Measurements from ENCODE around the gene LAMA4. TPM values are rescaled to one million over a fixed set of nuclear protein-coding genes. Genes with fewer than 3 reads are reported as not detected.

Gene LAMA4
- polyA plus RNA-seq, 1 donor from 2014 or later = 0.69 TPM

DNA sequence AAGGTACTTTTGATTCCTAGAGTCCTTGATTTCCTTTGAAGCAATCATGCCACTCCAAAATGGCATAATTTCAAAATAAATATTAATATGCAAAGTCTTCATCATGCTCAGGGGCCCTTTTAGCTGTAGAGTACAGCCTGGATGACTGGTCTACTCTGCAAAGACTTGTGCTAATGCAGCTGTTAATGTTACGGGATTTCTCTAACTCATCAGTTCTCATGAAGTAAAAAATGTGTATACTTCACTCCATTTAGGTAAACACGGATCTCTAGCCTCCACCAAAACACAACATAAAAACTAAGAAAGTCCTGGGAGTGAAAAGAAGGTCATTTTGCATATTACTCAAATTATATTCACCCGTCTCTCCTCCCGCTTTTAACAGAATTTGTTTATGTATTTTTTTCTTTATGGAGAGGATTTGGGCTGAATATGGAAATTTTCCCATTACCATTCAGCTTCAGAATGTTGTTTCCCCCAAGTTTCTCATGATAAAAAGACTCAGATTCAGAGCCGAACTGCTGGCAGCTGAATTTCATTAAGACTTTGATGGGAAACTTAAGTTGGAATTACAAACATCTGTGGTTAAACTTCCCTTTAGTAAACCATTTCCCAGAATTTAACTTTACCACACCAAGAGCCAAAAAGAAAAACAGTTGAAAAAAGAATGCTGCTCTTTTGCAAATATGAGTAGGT is 8.7 kb downstream of the LAMA4 start:
- Histone ChIP-seq H3K36me3 (ENCODE audit: insufficient read depth, low read length) (no peaks in the 10 kb centered on the region), H3K4me2 (ENCODE audit: low read length) (no peak overlapping the region), H3F3A (ENCODE audit: insufficient read depth, low read length, poor library complexity, severe bottlenecking) (no peaks in the 10 kb centered on the region), H4K20me1 (ENCODE audit: insufficient read depth) (no peaks in the 10 kb centered on the region), H3K9me3 (ENCODE audit: low read length) (no peaks in the 10 kb centered on the region), H3K9me2 (ENCODE audit: insufficient read depth, low read length) (no peaks in the 10 kb centered on the region), H3K79me2 (replicated peaks; ENCODE audit: insufficient read depth, low read length) (no peaks in the 10 kb centered on the region), H2AFZ (ENCODE audit: low read depth, low read length) (no peak overlapping the region), H3K9ac (ENCODE audit: low read length) (no peak overlapping the region), H3K27me3 (ENCODE audit: insufficient read depth, low read depth, low read length) (no peaks in the 10 kb centered on the region), H3K27ac (ENCODE audit: low read length) (no peak overlapping the region), H3K4me3 (ENCODE audit: low read length) (no peak overlapping the region)
- TF ChIP-seq TAF1 (IDR thresholded peaks at IDR 0.05; ENCODE audit: low read depth) (no peak), EZH2 (IDR thresholded peaks at IDR 0.05; ENCODE audit: borderline replicate concordance, insufficient read depth, low read length, poor library complexity, severe bottlenecking) (no peak), SMC3 (conservative IDR thresholded peaks at IDR 0.05; ENCODE audit: poor library complexity) (no peak), CTCF (IDR thresholded peaks at IDR 0.05; ENCODE audit: poor library complexity, severe bottlenecking) (no peak), RAD21 (conservative IDR thresholded peaks at IDR 0.05) (no peak), MXI1 (conservative IDR thresholded peaks at IDR 0.05; ENCODE audit: poor library complexity, severe bottlenecking) (no peak), POLR2AphosphoS5 (IDR thresholded peaks at IDR 0.05) (no peak), EP300 (conservative IDR thresholded peaks at IDR 0.05; ENCODE audit: poor library complexity, severe bottlenecking) (no peak)
- TF ChIP-seq, protein P1, sequence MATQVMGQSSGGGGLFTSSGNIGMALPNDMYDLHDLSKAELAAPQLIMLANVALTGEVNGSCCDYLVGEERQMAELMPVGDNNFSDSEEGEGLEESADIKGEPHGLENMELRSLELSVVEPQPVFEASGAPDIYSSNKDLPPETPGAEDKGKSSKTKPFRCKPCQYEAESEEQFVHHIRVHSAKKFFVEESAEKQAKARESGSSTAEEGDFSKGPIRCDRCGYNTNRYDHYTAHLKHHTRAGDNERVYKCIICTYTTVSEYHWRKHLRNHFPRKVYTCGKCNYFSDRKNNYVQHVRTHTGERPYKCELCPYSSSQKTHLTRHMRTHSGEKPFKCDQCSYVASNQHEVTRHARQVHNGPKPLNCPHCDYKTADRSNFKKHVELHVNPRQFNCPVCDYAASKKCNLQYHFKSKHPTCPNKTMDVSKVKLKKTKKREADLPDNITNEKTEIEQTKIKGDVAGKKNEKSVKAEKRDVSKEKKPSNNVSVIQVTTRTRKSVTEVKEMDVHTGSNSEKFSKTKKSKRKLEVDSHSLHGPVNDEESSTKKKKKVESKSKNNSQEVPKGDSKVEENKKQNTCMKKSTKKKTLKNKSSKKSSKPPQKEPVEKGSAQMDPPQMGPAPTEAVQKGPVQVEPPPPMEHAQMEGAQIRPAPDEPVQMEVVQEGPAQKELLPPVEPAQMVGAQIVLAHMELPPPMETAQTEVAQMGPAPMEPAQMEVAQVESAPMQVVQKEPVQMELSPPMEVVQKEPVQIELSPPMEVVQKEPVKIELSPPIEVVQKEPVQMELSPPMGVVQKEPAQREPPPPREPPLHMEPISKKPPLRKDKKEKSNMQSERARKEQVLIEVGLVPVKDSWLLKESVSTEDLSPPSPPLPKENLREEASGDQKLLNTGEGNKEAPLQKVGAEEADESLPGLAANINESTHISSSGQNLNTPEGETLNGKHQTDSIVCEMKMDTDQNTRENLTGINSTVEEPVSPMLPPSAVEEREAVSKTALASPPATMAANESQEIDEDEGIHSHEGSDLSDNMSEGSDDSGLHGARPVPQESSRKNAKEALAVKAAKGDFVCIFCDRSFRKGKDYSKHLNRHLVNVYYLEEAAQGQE (IDR thresholded peaks at IDR 0.05; ENCODE audit: borderline replicate concordance) = no peak

DNA sequence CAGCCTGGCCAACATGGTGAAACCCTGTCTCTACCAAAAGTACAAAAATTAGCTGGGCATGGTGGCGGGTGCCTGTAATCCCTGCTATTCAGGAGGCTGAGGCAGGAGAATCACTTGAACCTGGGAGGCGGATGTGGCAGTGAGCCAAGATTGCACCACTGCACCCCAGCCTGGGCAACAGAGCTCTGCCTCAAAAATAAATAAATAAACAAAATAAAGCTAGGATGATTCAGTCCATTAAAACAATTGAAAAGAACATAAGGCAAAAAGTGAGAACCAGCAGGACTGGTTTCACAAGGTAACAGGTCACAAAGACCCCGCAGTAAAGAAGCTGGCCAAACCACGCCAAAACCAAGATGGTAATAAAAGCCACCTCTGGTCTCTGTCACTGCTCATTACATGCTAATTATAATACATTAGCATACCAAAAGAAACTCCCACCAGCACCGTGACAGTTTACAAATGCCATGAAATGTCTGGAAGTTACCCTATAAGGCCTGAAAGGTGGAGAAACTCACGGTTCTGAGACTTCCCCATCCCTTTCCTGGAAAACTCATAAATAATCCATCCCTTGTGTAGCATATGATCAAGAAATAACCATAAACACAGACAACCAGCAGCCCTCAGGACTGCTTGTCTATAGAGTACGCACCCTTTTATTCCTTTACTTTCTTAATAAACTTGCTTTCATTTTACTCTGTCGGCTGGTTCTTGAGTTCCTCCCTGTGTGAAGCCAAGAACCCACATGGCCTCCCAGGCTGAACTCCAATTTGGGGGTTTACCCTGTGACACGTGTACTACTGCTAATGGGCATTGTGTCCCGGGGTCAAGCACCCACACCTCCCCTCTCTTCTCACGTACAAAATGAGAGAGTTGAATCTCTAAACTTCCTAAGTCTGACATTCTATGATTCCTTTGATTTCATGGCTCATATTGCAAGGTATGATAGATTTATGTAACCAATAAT is 10.2 kb downstream of the LAMA4 start:
- Histone ChIP-seq H2AFZ (ENCODE audit: low read depth, low read length) (no peak overlapping the region), H3K9me3 (ENCODE audit: low read length) (no peaks in the 10 kb centered on the region), H3K79me2 (replicated peaks; ENCODE audit: insufficient read depth, low read length) (no peaks in the 10 kb centered on the region), H3K36me3 (ENCODE audit: insufficient read depth, low read length) (no peaks in the 10 kb centered on the region), H3K4me2 (ENCODE audit: low read length) (no peak overlapping the region), H3K9ac (ENCODE audit: low read length) (no peak overlapping the region), H3K4me3 (ENCODE audit: low read length) (no peak overlapping the region), H3K27ac (ENCODE audit: low read length) (no peak overlapping the region), H4K20me1 (ENCODE audit: insufficient read depth) (no peaks in the 10 kb centered on the region), H3K9me2 (ENCODE audit: insufficient read depth, low read length) (no peaks in the 10 kb centered on the region), H3K27me3 (ENCODE audit: insufficient read depth, low read depth, low read length) (no peaks in the 10 kb centered on the region), H3F3A (ENCODE audit: insufficient read depth, low read length, poor library complexity, severe bottlenecking) (no peaks in the 10 kb centered on the region)
- TF ChIP-seq CTCF (IDR thresholded peaks at IDR 0.05; ENCODE audit: poor library complexity, severe bottlenecking) (no peak), POLR2AphosphoS5 (IDR thresholded peaks at IDR 0.05) (no peak), SMC3 (conservative IDR thresholded peaks at IDR 0.05; ENCODE audit: poor library complexity) (no peak), EZH2 (IDR thresholded peaks at IDR 0.05; ENCODE audit: borderline replicate concordance, insufficient read depth, low read length, poor library complexity, severe bottlenecking) (no peak), RAD21 (conservative IDR thresholded peaks at IDR 0.05) (no peak), MXI1 (conservative IDR thresholded peaks at IDR 0.05; ENCODE audit: poor library complexity, severe bottlenecking) (no peak), TAF1 (IDR thresholded peaks at IDR 0.05; ENCODE audit: low read depth) (no peak), EP300 (conservative IDR thresholded peaks at IDR 0.05; ENCODE audit: poor library complexity, severe bottlenecking) (no peak)
- TF ChIP-seq, protein P1 (IDR thresholded peaks at IDR 0.05; ENCODE audit: borderline replicate concordance) = no peak
